GM21786 (cell line): ENCODE data around the gene HSPA4L.

ENCODE experiments used
- ATAC-seq: cut with Tn5 transposase; IDR thresholded peaks from one replicate; pipeline ENCODE4 v1.9.1; 2021; ENCODE audit not compliant: unreplicated experiment

HSPA4L gene

DNA sequence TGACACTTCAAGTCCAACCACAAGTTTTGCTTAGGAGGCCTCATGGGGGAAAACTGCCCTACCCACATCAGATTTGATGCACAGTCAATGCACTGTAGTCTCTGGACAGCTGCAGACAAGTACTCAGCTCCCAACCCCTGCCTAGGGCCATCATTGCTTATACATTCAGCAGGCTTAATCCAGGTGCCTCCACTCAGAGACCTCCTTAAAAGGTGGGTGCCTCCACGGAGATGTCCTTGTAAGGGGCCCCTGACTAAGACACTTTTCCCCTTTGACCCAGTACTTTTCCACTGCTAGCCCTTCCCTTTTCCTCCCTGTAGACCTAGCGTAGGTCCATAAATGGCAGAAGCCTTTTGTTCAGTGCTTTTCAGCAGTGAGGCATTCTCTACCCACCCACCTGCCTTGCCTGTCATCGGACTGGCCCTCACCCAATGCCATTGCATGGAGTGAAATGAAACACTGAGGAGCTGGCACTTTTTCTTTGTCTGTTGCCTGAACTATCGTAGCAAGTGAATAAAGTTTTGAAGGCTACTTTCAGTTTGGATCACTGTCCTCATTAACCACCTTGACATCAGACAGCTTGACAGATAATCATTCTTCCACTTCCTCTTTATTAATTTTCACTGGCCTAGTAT lies 74.8 kb downstream of the HSPA4L start:
- peak; percentile 81 for ATAC-seq

DNA sequence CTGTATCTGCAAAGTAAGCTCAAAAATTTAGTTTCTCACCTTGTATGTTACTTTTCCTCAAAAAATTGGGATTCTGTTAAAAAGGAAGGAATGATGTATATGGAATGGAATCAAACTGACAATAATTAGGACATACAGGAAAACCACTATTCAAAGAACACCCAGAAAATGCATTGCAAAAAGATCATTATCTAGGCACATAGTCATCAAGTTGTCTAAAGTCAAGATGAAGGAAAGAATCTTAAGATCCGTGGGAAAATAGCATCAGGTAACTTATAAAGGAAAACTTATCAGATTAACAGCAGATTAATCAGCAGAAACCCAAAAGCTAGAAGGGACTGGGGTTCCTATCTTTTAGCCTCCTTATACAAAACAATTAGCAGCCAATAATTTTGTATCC lies 75.5 kb downstream of the HSPA4L start:
- no peak for ATAC-seq

DNA sequence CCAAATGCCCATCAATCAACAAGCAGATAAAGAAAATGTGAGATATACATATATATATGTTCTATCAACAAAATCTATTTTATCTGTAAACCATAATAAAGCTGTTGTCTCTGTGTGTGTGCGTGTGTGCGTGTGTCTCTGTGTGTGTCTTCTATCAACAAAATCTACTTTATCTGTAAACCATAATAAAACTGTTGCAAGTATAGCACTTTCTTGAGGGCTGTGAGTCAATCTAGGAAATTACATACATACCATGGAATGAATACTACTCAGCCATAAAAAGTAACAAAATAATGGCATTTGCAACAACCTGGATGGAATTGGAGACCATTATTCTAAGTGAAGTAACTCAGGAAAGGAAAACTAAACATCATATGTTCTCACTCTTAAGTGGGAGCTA lies 86.1 kb downstream of the HSPA4L start:
- ATAC-seq, result no peak

- ATAC-seq, result no peak
These were observed 88.2 kb downstream of the HSPA4L start for GRCh38 chr4:127870281-127870680.

DNA sequence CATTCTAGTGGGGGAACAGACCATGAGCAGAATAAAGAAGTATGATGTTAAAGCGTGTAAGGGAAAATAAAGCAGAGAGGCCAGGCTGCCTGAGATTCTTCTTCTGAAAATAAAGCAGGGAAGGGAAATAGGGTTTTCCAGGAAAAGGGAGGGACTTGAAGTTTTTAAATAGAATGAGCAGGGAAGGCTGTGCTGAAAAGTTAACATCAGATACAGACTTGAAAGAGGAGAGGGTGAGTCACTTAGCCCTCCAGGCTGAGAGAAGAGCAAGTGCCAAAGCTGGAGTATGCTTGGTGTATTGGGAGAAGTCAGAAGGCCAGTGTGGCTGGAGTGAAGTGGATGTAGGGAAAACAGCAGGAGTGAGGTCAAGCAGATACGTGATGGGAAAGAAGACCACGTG lies 88.6 kb downstream of the HSPA4L start:
- no peak for ATAC-seq

DNA sequence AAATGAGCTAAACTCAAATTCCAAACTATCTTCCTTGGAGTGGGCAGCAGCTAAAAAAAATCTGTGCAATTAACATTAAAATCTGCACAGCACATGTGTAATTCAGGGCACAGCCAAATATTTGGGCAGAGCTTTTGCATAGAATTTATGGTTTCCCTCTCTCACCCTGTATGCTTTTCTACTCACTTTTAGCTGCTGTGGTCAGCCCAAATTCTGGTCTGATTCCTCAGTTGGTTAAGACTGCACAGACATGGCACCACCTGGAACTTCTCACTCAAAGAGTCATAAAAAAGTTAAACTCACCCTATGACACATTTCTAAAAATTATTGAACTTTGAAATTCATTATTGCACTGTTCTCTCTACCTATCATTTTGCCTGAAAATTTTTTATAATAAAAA lies 93.7 kb downstream of the HSPA4L start:
- no peak for ATAC-seq

GRCh38 chr4:127880763-127881562 lies 98.8 kb downstream of the HSPA4L start, which contains the start of gene PLK4:
TSS of gene PLK4 (plus strand) at chr4:127880893. CDS start at chr4:127881135, 242 bp downstream.
- ATAC-seq, result peak; percentile 90

DNA sequence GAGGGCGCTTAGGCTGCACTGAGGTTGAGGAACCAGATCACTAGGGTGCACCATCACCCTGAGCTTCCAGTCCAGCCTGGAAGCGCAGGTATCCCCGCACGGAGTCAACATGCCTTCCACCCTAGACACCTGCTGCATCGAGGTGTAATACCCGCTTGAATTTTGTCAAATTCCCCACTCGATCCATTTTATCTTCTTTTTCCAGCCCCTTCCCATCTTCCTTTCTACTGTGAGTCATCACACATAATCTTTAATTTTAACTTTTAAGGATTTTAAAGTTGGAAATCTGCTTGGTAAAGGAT lies 99.4 kb downstream of the HSPA4L start:
- ATAC-seq, result peak; percentile 28

DNA sequence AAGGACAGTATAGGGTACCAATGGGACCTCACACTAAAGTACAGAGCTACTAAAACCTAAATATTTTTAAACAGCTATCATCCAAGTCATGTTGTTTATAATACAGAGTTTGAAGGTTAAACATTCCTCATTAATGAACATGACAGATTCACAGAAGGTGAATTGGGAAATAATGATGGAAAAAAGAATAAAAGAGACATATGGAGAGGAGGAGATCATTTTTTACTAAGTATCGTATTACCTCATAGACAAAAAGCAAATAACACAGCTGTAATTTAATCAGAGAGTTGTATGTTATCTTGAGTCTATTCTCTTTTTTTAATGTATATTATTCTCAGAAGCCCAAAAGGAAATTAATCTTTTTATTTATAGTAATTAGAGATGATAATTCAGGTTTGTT lies 106.4 kb downstream of the HSPA4L start:
- no peak for ATAC-seq

DNA sequence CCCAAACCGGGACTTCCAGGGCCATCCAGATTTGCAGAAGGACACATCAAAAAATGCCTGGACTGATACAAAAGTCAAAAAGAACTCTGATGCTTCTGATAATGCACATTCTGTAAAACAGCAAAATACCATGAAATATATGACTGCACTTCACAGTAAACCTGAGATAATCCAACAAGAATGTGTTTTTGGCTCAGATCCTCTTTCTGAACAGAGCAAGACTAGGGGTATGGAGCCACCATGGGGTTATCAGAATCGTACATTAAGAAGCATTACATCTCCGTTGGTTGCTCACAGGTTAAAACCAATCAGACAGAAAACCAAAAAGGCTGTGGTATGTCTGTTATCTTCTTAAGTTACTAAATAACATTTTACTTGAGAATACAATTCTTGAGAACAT lies 107.8 kb downstream of the HSPA4L start:
- no peak for ATAC-seq
